Activated CD4-positive, alpha-beta T cell treated with anti-CD3 and anti-CD28 coated beads, Interleukin-2, amount 50 U/mL, for 48 hours (primary cell): ENCODE data around the gene TNFAIP8.

Source experiments
- DNase-seq, 2 experiments: peaks; one replicate each; pipeline ENCODE4 v3.0.0-alpha.2; 2020

Gene TNFAIP8

GRCh38 chr5:119330367-119331183, 25.2 kb upstream of the TNFAIP8 start:
- DNase-seq = peak; percentile 62 to 73

GRCh38 chr5:119331566-119332095, 24.2 kb upstream of the TNFAIP8 start:
- no peak for DNase-seq

- DNase-seq = no peak
These were observed 23.6 kb upstream of the TNFAIP8 start for GRCh38 chr5:119332208-119332607.

GRCh38 chr5:119332978-119333401, 22.8 kb upstream of the TNFAIP8 start:
- DNase-seq = no peak

- no peak for DNase-seq
These were observed 22.4 kb upstream of the TNFAIP8 start for GRCh38 chr5:119333421-119333851.

GRCh38 chr5:119335261-119335677, 20.6 kb upstream of the TNFAIP8 start:
- no peak for DNase-seq

GRCh38 chr5:119336262-119336661, 19.6 kb upstream of the TNFAIP8 start:
- no peak for DNase-seq

GRCh38 chr5:119336845-119337580, 18.8 kb upstream of the TNFAIP8 start:
- no peak for DNase-seq

- no peak for DNase-seq
These were observed 17.4 kb upstream of the TNFAIP8 start for GRCh38 chr5:119338326-119338946.

GRCh38 chr5:119339344-119339743, 16.5 kb upstream of the TNFAIP8 start:
- no peak for DNase-seq

- DNase-seq = no peak
These were observed 15.9 kb upstream of the TNFAIP8 start for GRCh38 chr5:119339965-119340364.

GRCh38 chr5:119340597-119341218, 15.1 kb upstream of the TNFAIP8 start:
- peak in 1 of 2 experiments; percentile 68 for DNase-seq

GRCh38 chr5:119341452-119342349, 14.1 kb upstream of the TNFAIP8 start:
- no peak for DNase-seq

GRCh38 chr5:119342406-119342805, 13.4 kb upstream of the TNFAIP8 start:
- no peak for DNase-seq

- DNase-seq = no peak
These were observed 12.8 kb upstream of the TNFAIP8 start for GRCh38 chr5:119343052-119343451.

- DNase-seq = peak in 1 of 2 experiments; percentile 72
These were observed 12.1 kb upstream of the TNFAIP8 start for GRCh38 chr5:119343766-119344165.

- DNase-seq = no peak
These were observed 11.6 kb upstream of the TNFAIP8 start for GRCh38 chr5:119344231-119344630.

GRCh38 chr5:119345861-119346260, 10.0 kb upstream of the TNFAIP8 start:
- DNase-seq = no peak

- no peak for DNase-seq
These were observed 9.4 kb upstream of the TNFAIP8 start for GRCh38 chr5:119346394-119346793.

- no peak for DNase-seq
These were observed 8.2 kb upstream of the TNFAIP8 start for GRCh38 chr5:119347574-119347973.

GRCh38 chr5:119347991-119348390, 7.8 kb upstream of the TNFAIP8 start:
- no peak for DNase-seq

- DNase-seq = no peak
These were observed 2.6 kb upstream of the TNFAIP8 start for GRCh38 chr5:119353213-119353612.
